ENCODE results near the gene ARRDC2.
"Not testable (repeated sequence)": the region's sequence is repeated elsewhere in the genome, so short reads cannot be mapped to it uniquely, and the experiment has no call there.

ARRDC2 gene

GRCh38 chr19:18017275-18018083 lies 9.5 kb downstream of the ARRDC2 start:
- DNase-seq, result no peak

GRCh38 chr19:18020212-18021085 lies 12.5 kb downstream of the ARRDC2 start:
- no peak for DNase-seq

GRCh38 chr19:18021121-18021755 lies 13.3 kb downstream of the ARRDC2 start:
- peak; percentile 90 for DNase-seq

- peak; percentile 90 for DNase-seq
Measured at GRCh38 chr19:18023622-18024251, 15.8 kb downstream of the ARRDC2 start.

GRCh38 chr19:18027151-18027550 lies 19.2 kb downstream of the ARRDC2 start:
- no peak for DNase-seq

- no peak for DNase-seq
Measured at GRCh38 chr19:18029617-18030338, 21.8 kb downstream of the ARRDC2 start.

- not testable (repeated sequence) for DNase-seq
Measured at GRCh38 chr19:18031401-18031800, 23.4 kb downstream of the ARRDC2 start.

GRCh38 chr19:18032102-18032501 lies 24.1 kb downstream of the ARRDC2 start:
- not testable (repeated sequence) for DNase-seq

- no peak for DNase-seq
Measured at GRCh38 chr19:18041054-18041453, 33.1 kb downstream of the ARRDC2 start.

GRCh38 chr19:18043676-18044075 lies 35.7 kb downstream of the ARRDC2 start:
- no peak for DNase-seq

GRCh38 chr19:18044825-18045304 lies 36.9 kb downstream of the ARRDC2 start:
- peak; percentile 88 for DNase-seq

- no peak for DNase-seq
Measured at GRCh38 chr19:18045307-18046050, 37.5 kb downstream of the ARRDC2 start.

- no peak for DNase-seq
Measured at GRCh38 chr19:18046059-18046718, 38.2 kb downstream of the ARRDC2 start.

- DNase-seq, result no peak
Measured at GRCh38 chr19:18049385-18049784, 41.4 kb downstream of the ARRDC2 start.

GRCh38 chr19:18051887-18052286 lies 43.9 kb downstream of the ARRDC2 start:
- DNase-seq, result no peak

GRCh38 chr19:18053576-18054219 lies 45.7 kb downstream of the ARRDC2 start:
- peak; percentile 51 for DNase-seq

GRCh38 chr19:18055967-18056366 lies 48.0 kb downstream of the ARRDC2 start:
- DNase-seq, result no peak

- no peak for DNase-seq
Measured at GRCh38 chr19:18057557-18057956, 49.6 kb downstream of the ARRDC2 start.

GRCh38 chr19:18058208-18059009 lies 50.4 kb downstream of the ARRDC2 start:
- peak; percentile 87 for DNase-seq

All from CD4-positive, alpha-beta T cell treated with Interleukin-6 for 4 hours (primary cell).